KOPT-K1 (cell line): ENCODE measurements around the gene TNS3.

Source experiments
- H3K27ac ChIP-seq: fragments of 200-600 bp; sonication (generic); 2 replicates; pipeline ENCODE4 v1.5.1; 2016; ENCODE audit warnings: antibody characterized with exemption, mild to moderate bottlenecking, low read depth, low read length; ENCODE audit not compliant: poor library complexity, severe bottlenecking
- H3K36me3 ChIP-seq: fragments of 200-600 bp; sonication (generic); 2 replicates; pipeline ENCODE4 v1.5.1; 2017; ENCODE audit warnings: antibody characterized with exemption, mild to moderate bottlenecking, low read length, moderate library complexity; ENCODE audit not compliant: insufficient read depth
- H3K9me3 ChIP-seq: fragments of 200-600 bp; sonication (generic); 2 replicates; pipeline ENCODE4 v1.5.1; 2017; ENCODE audit warnings: antibody characterized with exemption, low read length, mild to moderate bottlenecking; ENCODE audit not compliant: insufficient read depth, poor library complexity, severe bottlenecking

Gene TNS3

GRCh38 chr7:47303014-47303694 is 278.8 kb downstream of the TNS3 start:
- no peaks in the 10 kb centered on the region for H3K36me3 ChIP-seq
- H3K9me3 ChIP-seq: no peaks in the 10 kb centered on the region
- H3K27ac ChIP-seq: no peak overlapping the region

DNA sequence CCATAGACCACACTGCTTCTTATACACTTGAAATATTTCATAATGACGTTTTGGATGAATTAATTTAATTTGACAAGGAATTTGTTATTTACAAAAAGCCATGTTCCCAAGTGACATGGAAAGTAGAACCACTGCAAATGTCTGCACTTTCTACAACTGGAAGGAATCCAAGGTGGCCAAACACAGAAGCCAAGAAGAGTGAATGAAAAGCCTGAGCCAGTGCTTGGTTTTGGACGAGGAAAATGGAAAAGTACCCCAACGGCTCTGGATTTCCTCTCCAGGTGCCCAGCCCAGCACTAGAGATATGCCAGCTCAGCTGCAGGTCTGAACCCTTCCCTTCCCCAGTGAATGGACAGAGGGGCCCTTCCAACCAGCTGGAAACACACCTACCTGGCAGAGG is 279.4 kb downstream of the TNS3 start:
- Histone ChIP-seq H3K9me3 (no peaks in the 10 kb centered on the region), H3K36me3 (no peaks in the 10 kb centered on the region), H3K27ac (no peak overlapping the region)

GRCh38 chr7:47301657-47302295 is 280.1 kb downstream of the TNS3 start:
- Histone ChIP-seq H3K36me3 (no peaks in the 10 kb centered on the region), H3K27ac (no peak overlapping the region), H3K9me3 (no peaks in the 10 kb centered on the region)

GRCh38 chr7:47301105-47301477 is 280.8 kb downstream of the TNS3 start:
- H3K36me3 ChIP-seq: no peaks in the 10 kb centered on the region
- no peaks in the 10 kb centered on the region for H3K9me3 ChIP-seq
- no peak overlapping the region for H3K27ac ChIP-seq

DNA sequence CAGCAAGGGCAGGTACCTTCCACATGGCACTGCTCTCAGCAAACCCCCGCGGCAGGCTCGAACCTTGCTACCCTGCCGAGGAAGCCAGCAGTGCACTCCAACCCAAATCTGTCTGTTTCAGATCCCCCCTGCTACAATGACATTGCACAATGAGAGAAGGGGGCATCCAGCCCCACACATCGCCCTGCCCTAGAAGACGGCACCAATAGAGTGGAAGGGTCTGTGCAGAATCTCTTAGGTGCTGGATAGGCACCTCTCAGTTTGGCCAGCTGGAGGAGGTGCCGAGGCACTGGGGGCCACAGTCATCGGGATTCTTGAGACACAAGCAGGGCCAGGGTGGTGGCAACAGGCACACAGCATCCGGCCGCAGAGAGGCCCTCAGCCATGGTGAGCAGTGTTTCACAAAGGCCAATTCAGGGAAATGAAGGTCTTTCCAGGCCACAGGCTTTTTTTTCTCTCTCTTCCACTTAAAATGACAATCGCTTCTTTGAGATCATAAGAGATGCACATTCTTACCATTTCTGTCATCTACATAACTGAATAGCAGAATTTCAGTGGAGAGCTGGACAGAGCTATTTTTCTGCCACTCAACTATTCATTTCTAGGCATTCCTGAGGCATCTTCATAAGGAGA is 281.3 kb downstream of the TNS3 start:
- no peaks in the 10 kb centered on the region for H3K36me3 ChIP-seq

GRCh38 chr7:47299496-47299895 is 282.4 kb downstream of the TNS3 start:
- no peaks in the 10 kb centered on the region for H3K9me3 ChIP-seq

More for the DNA sequence above, 281.3 kb downstream of the TNS3 start:
- H3K27ac ChIP-seq: no peak overlapping the region
- H3K9me3 ChIP-seq: no peaks in the 10 kb centered on the region

DNA sequence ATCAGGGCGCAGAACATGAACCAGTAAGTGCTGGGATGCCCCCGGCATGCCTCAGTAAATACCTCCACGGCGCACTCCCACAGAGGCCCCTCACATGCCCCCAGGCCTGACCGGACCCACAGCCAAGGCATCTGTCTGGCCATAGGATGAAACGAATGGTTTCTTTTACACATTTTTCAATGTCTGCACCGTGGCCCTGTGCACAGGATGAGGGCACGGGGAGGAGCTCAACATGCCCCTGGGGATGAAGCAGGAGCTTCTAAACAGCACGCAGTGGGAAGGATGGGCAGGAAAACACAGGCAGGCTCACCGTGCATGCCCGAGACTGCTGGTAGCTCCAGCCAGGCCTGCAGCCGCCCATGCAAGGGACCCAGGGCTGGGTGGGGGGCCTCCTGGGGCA is 283.3 kb downstream of the TNS3 start:
- Histone ChIP-seq H3K27ac (no peak overlapping the region), H3K9me3 (no peaks in the 10 kb centered on the region), H3K36me3 (no peaks in the 10 kb centered on the region)

More at GRCh38 chr7:47299496-47299895, 282.4 kb downstream of the TNS3 start:
- H3K36me3 ChIP-seq: no peaks in the 10 kb centered on the region
- no peak overlapping the region for H3K27ac ChIP-seq

DNA sequence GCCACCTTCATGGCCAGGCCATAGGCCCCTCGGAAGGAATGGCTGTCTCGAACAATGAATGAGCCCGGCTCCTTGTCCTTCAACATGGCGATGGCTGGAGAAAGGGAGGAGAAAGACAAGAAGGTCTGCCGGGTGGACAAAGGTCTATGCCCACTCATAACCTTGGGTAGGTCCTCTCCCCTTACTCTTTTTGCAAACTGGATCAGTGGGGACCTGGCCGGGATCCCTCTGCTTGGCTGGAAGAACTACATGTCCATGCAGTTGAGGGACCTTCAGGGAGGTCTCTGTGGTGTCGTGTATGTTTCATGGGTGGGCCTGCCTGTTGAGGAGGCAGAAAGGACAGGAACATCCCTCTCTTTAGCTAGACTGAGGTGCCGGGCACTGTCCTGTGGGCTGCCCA is 284.8 kb downstream of the TNS3 start:
- H3K36me3 ChIP-seq: no peaks in the 10 kb centered on the region
- no peak overlapping the region for H3K27ac ChIP-seq
- no peaks in the 10 kb centered on the region for H3K9me3 ChIP-seq

DNA sequence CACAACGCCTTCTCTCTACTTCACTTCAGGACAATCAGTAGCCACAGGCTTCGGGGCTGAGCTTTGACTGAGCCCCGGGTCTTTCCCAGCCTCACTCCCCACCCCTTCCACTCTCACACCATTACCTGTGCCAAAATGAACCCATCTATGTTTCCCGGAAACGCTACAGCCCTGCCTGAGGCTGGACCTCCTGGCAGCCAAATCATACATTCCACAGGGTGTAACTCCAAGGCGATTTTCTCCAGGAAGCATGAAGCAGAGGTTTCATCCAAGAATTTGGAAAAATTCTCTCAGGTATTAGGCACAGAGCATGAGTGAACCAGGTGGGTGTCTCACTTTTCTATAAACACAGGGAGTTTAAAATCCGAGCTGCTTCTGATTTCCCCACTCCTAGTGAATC is 286.3 kb downstream of the TNS3 start:
- H3K36me3 ChIP-seq: no peaks in the 10 kb centered on the region

GRCh38 chr7:47294556-47295222 is 287.2 kb downstream of the TNS3 start:
- Histone ChIP-seq H3K36me3 (no peaks in the 10 kb centered on the region), H3K27ac (no peak overlapping the region), H3K9me3 (no peaks in the 10 kb centered on the region)

More for the DNA sequence above, 286.3 kb downstream of the TNS3 start:
- no peaks in the 10 kb centered on the region for H3K9me3 ChIP-seq
- H3K27ac ChIP-seq: no peak overlapping the region

DNA sequence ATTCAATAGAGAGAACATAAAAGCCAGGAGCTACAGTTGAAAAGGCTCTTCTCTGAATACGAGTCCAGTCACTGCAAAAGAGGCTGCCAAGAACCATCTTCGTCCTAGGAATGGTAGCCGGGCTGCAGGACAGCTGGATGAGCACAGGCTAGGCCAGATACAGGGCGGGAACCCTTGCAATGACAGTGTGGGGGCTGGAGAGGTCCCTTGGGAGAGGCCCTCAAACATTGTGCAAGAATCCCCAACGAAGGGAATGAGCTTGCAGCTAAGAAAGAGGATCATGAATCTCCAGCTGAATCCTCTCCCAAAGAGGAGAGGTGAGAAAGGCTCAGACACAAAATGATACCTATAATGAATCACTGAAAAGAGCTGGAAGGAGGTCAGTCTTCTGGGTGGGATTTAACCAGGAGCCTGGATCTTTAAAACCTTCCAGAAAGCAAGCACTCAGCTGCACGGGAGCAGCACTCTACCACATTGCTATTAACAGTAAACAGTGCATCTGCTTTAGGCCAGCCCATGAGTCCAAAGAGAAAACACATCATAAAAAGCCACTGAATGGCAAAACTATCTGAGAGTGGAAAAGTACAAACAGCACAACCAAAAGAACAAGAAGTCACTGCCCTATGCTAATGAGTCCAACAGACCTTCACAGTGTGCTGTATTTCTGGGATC is 287.9 kb downstream of the TNS3 start:
- Histone ChIP-seq H3K27ac (no peak overlapping the region), H3K9me3 (no peaks in the 10 kb centered on the region), H3K36me3 (no peaks in the 10 kb centered on the region)

GRCh38 chr7:47292832-47293309 is 289.0 kb downstream of the TNS3 start:
- Histone ChIP-seq H3K36me3 (no peaks in the 10 kb centered on the region), H3K9me3 (no peaks in the 10 kb centered on the region), H3K27ac (no peak overlapping the region)

DNA sequence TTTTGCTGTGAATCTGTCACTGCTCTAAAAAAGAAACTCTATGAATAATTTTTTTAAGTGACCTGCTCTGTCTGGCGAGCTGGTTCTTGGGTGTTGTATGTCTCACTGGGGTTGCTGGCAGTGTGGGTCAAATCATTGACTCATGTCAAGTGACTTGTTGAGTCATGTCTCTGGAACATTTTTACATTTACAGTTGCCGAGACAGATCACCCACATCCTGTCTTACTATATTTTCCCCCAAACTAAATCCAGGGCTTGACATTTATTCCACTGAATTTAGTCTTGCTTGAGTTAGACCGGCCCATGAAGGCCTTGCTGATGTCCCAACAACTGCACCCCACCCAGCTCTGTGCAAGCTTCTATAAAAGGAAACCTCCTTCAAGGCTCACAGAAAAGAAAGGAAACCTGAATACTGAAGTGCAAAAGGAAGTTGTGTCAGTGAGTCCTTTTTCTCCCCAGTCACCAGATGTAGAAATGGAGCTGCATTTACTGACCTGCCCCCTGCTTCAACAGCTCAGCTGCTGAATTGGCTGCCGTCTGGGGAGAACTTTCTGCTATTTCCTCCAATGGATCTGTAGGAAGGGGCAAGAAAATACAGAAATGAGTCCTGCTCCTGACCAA is 290.3 kb downstream of the TNS3 start:
- Histone ChIP-seq H3K27ac (no peak overlapping the region), H3K36me3 (no peaks in the 10 kb centered on the region), H3K9me3 (no peaks in the 10 kb centered on the region)

GRCh38 chr7:47290867-47291266 is 291.0 kb downstream of the TNS3 start:
- H3K9me3 ChIP-seq: no peaks in the 10 kb centered on the region

More at GRCh38 chr7:47290867-47291266, 291.0 kb downstream of the TNS3 start:
- H3K27ac ChIP-seq: no peak overlapping the region
- no peaks in the 10 kb centered on the region for H3K36me3 ChIP-seq
